ENCODE results near the gene TNRC6C.

The TNRC6C gene

DNA sequence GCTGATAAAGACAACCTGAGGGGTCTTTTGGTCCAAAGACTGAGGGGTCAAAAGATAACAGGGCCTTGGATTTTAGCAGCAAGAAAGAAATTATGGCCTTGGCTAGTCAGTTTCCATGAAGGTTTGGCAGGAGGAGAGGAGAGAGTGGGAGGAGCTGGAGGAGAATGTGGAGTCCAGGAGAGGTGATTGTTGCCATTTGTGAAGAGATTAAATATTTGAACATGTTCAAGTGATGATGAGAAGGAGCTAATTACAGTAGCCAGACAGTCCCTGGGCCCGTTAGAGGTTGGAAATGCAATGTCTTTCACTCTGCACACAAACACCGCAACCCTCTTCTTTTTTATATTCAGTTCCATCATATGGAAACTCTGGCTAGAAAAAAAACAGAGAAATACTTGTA lies 68.6 kb downstream of the TNRC6C start:
- H3K4me3 ChIP-seq (ENCODE audit: control insufficient read depth, low read depth, low read length) = no peak overlapping the region
- DNase-seq (ENCODE audit: low read depth) = no peak
- TF ChIP-seq, protein P1, sequence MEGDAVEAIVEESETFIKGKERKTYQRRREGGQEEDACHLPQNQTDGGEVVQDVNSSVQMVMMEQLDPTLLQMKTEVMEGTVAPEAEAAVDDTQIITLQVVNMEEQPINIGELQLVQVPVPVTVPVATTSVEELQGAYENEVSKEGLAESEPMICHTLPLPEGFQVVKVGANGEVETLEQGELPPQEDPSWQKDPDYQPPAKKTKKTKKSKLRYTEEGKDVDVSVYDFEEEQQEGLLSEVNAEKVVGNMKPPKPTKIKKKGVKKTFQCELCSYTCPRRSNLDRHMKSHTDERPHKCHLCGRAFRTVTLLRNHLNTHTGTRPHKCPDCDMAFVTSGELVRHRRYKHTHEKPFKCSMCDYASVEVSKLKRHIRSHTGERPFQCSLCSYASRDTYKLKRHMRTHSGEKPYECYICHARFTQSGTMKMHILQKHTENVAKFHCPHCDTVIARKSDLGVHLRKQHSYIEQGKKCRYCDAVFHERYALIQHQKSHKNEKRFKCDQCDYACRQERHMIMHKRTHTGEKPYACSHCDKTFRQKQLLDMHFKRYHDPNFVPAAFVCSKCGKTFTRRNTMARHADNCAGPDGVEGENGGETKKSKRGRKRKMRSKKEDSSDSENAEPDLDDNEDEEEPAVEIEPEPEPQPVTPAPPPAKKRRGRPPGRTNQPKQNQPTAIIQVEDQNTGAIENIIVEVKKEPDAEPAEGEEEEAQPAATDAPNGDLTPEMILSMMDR (IDR thresholded peaks at IDR 0.05; ENCODE audit: control insufficient read depth, insufficient read depth, low read depth, low read length, missing control alignments) = no peak

DNA sequence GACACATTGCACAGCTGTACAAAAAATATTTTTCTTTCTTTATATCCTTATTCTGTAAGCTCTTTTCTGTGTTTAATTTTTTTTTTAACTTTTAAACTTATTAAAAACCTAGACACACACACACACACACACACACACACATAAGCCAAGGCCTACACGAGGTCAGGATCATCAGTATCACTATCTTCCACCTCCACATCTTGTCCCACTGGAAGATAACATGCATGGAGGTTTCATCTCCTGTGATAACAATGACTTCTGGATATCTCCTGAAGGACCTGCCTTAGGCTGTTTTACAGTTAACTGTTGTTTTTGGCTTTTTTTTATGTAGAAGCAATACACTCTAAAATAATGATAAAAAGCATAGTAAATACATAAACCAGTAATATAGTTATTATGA lies 71.2 kb downstream of the TNRC6C start:
- DNase-seq (ENCODE audit: low read depth) = no peak
- TF ChIP-seq, protein P1 (IDR thresholded peaks at IDR 0.05; ENCODE audit: control insufficient read depth, insufficient read depth, low read depth, low read length, missing control alignments) = no peak
- H3K4me3 ChIP-seq (ENCODE audit: control insufficient read depth, low read depth, low read length) = no peak overlapping the region

DNA sequence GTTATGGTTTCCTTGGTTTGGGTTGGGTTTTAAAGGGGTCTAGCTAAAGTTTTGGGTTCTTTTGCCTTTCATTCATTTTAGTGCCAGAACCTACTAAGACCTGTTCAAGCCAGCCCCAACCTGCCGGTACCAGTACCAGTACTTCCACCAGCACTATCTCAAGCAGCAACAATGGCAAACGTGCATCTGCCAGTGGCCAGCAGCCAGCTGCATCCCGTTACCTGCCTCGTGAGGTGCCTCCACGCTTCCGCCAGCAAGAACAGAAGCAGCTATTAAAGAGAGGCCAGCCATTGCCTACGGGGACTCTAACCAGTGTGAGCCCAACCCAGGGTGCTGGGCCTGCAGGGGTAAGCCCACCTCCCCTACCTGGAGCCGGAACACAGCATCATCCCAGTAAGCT lies 72.9 kb downstream of the TNRC6C start:
- no peak for DNase-seq (ENCODE audit: low read depth)
- TF ChIP-seq, protein P1 (IDR thresholded peaks at IDR 0.05; ENCODE audit: control insufficient read depth, insufficient read depth, low read depth, low read length, missing control alignments) = no peak
- H3K4me3 ChIP-seq (ENCODE audit: control insufficient read depth, low read depth, low read length) = no peak overlapping the region

DNA sequence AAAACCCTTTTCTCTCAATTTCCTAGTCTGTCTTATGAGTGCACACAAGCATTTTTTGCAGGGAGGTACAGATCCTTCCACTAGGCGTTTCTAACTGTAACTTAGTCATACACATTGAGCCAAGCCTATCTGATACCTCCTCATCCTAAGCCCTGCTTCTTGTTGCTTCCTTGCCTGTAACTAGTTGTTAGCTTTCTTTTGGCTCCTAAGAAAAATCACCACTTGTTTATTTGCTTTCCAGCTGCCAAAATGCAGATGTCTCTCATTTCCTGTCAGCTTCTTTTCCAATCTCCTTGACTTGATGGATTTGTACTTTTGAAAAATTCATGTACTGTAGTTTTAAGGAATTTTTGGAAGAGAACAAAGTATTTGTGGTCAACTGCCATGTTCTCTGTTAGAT lies 73.7 kb downstream of the TNRC6C start:
- no peak for DNase-seq (ENCODE audit: low read depth)

DNA sequence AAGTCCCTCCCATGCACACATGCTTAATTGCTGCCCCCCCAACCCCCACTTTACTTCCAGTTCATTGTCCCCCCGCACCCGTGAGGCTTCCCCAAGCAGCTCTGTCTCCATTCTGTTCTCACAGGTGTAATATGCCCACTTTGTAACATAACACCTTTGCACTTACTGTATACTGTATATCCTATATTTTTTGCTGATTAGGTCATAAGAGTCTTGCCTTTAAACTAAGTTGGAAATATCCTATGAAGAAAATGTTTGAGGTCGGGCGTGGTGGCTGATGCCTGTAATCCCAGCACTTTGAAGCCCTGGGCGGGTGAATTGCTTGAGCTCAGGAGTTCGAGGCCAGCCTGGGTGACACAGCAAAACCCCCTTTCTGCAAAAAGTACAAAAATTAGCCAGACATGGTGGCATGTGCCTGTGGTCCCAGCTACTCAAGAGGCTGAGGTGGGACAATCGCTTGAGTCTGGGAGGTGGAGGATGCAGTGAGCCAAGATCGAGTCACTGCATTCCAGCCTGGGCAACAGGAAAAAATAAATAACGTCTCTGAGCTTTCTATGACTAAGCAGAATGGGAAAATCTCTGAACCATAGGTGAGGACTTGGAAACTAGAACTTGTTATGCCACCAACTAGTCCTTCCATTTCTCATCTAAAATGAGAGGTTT lies 76.1 kb downstream of the TNRC6C start:
- H3K4me3 ChIP-seq (ENCODE audit: control insufficient read depth, low read depth, low read length) = no peak overlapping the region
- TF ChIP-seq, protein P1 (IDR thresholded peaks at IDR 0.05; ENCODE audit: control insufficient read depth, insufficient read depth, low read depth, low read length, missing control alignments) = no peak
- DNase-seq (ENCODE audit: low read depth) = no peak

More for the DNA sequence above, 73.7 kb downstream of the TNRC6C start:
- no peak overlapping the region for H3K4me3 ChIP-seq (ENCODE audit: control insufficient read depth, low read depth, low read length)
- TF ChIP-seq, protein P1 (IDR thresholded peaks at IDR 0.05; ENCODE audit: control insufficient read depth, insufficient read depth, low read depth, low read length, missing control alignments) = no peak

DNA sequence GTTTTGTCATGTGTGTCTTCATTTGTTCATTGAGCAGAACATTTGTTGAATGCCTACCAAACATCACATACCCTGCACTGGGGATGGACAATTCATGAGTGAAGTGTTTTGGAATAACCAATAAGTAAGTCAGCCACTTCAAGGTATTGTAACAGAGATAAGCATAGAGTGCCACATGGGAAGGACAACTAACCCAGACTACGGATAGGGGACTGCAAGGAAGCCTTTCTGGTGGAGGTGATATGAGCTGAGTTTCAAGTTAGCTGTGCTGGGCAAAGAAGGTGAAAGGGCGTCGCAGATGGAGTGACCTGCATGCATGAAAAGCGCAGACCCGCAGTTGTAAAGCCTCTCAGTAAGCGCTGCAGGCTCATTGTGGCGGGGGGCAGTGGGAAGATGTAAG lies 78.8 kb downstream of the TNRC6C start:
- no peak overlapping the region for H3K4me3 ChIP-seq (ENCODE audit: control insufficient read depth, low read depth, low read length)
- TF ChIP-seq, protein P1 (IDR thresholded peaks at IDR 0.05; ENCODE audit: control insufficient read depth, insufficient read depth, low read depth, low read length, missing control alignments) = no peak
- DNase-seq (ENCODE audit: low read depth) = no peak
